ENCODE measurements around the gene SLC25A23. TPM values are rescaled to one million over a fixed set of nuclear protein-coding genes. Genes with fewer than 3 reads are reported as not detected.

Gene SLC25A23
- total and polyA plus RNA-seq, 2 experiments from 2014 or later, result 56.6 to 59.0 TPM

- Histone ChIP-seq H4K20me1 (ENCODE audit: insufficient read depth, poor library complexity, severe bottlenecking) (no peaks in the 10 kb centered on the region), H3K9me2 (replicated peaks; ENCODE audit: insufficient read depth) (no peaks in the 10 kb centered on the region), H3K36me3 (replicated peaks; ENCODE audit: insufficient read depth, low read depth) (no peaks in the 10 kb centered on the region), H2AFZ (no peak overlapping the region), H3K4me1 (ENCODE audit: insufficient read depth) (no peaks in the 10 kb centered on the region), H3K27me3 (no peaks in the 10 kb centered on the region), H3K79me2 (no peaks in the 10 kb centered on the region), H3K4me3 (no peak overlapping the region), H3K27ac (no peak overlapping the region), H3K4me2 (no peak overlapping the region), H3K9me3 (ENCODE audit: low read depth) (no peaks in the 10 kb centered on the region)
- 97% methylated on average over 6 of the region's 7 CpGs for WGBS (ENCODE audit: low lambda C conversion rate, missing lambda C conversion rate)
- no peak for DNase-seq (ENCODE audit: low spot score)
- TF ChIP-seq EZH2phosphoT487 (IDR thresholded peaks at IDR 0.05; ENCODE audit: low read depth, severe bottlenecking, unreplicated experiment) (no peak), EZH2 (IDR thresholded peaks at IDR 0.05; ENCODE audit: borderline replicate concordance) (no peak)
- TF ChIP-seq, protein P1, sequence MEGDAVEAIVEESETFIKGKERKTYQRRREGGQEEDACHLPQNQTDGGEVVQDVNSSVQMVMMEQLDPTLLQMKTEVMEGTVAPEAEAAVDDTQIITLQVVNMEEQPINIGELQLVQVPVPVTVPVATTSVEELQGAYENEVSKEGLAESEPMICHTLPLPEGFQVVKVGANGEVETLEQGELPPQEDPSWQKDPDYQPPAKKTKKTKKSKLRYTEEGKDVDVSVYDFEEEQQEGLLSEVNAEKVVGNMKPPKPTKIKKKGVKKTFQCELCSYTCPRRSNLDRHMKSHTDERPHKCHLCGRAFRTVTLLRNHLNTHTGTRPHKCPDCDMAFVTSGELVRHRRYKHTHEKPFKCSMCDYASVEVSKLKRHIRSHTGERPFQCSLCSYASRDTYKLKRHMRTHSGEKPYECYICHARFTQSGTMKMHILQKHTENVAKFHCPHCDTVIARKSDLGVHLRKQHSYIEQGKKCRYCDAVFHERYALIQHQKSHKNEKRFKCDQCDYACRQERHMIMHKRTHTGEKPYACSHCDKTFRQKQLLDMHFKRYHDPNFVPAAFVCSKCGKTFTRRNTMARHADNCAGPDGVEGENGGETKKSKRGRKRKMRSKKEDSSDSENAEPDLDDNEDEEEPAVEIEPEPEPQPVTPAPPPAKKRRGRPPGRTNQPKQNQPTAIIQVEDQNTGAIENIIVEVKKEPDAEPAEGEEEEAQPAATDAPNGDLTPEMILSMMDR (IDR thresholded peaks at IDR 0.05; ENCODE audit: poor library complexity), result no peak
Measured at GRCh38 chr19:6484831-6485230, 25.2 kb upstream of the SLC25A23 start.

DNA sequence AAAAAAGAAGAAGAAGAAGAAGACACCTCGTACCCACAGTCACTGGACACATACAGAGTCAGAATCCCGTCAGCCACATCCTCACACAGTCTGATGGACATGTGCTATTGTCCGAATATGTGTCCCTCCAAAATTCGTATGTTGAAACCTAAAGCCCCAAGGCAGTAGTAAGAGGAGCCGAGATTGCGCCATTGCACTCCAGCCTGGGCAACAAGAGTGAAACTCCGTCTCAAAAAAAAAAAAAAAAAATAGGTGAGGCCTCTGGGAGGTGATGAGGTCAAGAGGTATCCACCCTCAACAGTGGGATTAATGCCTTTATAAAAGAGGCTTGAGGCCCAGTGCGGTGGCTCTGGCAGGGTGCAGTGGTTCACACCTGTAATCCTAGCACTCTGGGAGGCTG is 24.6 kb upstream of the SLC25A23 start:
- Histone ChIP-seq H3K27me3 (no peaks in the 10 kb centered on the region), H2AFZ (no peak overlapping the region), H3K4me1 (ENCODE audit: insufficient read depth) (no peaks in the 10 kb centered on the region), H3K9me3 (ENCODE audit: low read depth) (no peaks in the 10 kb centered on the region), H3K9me2 (replicated peaks; ENCODE audit: insufficient read depth) (no peaks in the 10 kb centered on the region), H3K4me3 (no peak overlapping the region), H4K20me1 (ENCODE audit: insufficient read depth, poor library complexity, severe bottlenecking) (no peaks in the 10 kb centered on the region), H3K79me2 (no peaks in the 10 kb centered on the region), H3K4me2 (no peak overlapping the region), H3K36me3 (replicated peaks; ENCODE audit: insufficient read depth, low read depth) (no peaks in the 10 kb centered on the region), H3K27ac (no peak overlapping the region)
- 88% methylated on average over 8 of the region's 8 CpGs for WGBS (ENCODE audit: low lambda C conversion rate, missing lambda C conversion rate)
- TF ChIP-seq EZH2 (IDR thresholded peaks at IDR 0.05; ENCODE audit: borderline replicate concordance), result no peak
- no peak for TF ChIP-seq EZH2phosphoT487 (IDR thresholded peaks at IDR 0.05; ENCODE audit: low read depth, severe bottlenecking, unreplicated experiment)
- TF ChIP-seq, protein P1 (IDR thresholded peaks at IDR 0.05; ENCODE audit: poor library complexity), result no peak
- DNase-seq (ENCODE audit: low spot score), result no peak

DNA sequence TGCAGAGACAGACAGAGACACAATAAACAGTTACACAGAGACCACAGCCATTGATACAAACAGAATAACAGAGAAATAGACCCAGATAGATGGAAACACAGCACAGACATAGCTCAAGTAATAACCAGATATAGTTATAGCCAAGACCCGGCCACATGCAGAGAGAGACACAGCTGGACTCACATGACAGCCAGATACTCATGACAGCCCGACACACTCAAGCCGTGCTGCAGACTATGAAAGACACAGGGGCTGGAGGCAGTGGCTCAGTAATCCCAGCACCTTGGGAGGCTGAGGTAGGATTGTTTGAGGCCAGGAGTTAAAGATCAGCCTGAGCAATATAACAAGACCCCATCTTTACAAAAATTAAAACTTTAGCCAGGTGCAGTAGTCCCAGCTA is 23.6 kb upstream of the SLC25A23 start:
- Histone ChIP-seq H3K27ac (no peak overlapping the region), H3K4me3 (no peak overlapping the region), H3K9me3 (ENCODE audit: low read depth) (no peaks in the 10 kb centered on the region), H2AFZ (no peak overlapping the region), H3K4me2 (no peak overlapping the region), H3K79me2 (no peaks in the 10 kb centered on the region), H3K36me3 (replicated peaks; ENCODE audit: insufficient read depth, low read depth) (no peaks in the 10 kb centered on the region), H3K9me2 (replicated peaks; ENCODE audit: insufficient read depth) (no peaks in the 10 kb centered on the region), H3K4me1 (ENCODE audit: insufficient read depth) (no peaks in the 10 kb centered on the region), H3K27me3 (no peaks in the 10 kb centered on the region), H4K20me1 (ENCODE audit: insufficient read depth, poor library complexity, severe bottlenecking) (no peaks in the 10 kb centered on the region)
- no peak for TF ChIP-seq EZH2 (IDR thresholded peaks at IDR 0.05; ENCODE audit: borderline replicate concordance)
- TF ChIP-seq EZH2phosphoT487 (IDR thresholded peaks at IDR 0.05; ENCODE audit: low read depth, severe bottlenecking, unreplicated experiment), result no peak
- TF ChIP-seq, protein P1 (IDR thresholded peaks at IDR 0.05; ENCODE audit: poor library complexity), result no peak
- no peak for DNase-seq (ENCODE audit: low spot score)
- 70% methylated on average over 3 of the region's 3 CpGs for WGBS (ENCODE audit: low lambda C conversion rate, missing lambda C conversion rate)

DNA sequence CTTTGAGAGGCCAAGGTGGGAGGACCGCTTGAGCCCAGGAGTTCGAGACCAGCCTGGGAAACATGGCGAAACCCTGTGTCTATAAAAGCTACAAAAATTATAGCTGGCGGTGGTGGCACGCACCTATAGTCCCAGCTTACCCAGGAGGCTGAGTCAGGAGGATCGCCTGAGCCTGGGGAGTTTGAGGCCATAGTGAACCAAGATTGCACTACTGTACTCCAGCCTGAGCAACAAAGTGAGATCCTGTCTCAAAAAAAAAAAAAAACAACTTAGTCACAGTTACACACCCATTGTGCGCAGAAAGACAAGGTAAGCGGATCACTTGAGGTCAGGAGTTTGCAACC is 22.7 kb upstream of the SLC25A23 start:
- Histone ChIP-seq H3K27ac (no peak overlapping the region), H3K4me3 (no peak overlapping the region), H2AFZ (no peak overlapping the region), H3K27me3 (no peaks in the 10 kb centered on the region), H3K4me2 (no peak overlapping the region), H3K36me3 (replicated peaks; ENCODE audit: insufficient read depth, low read depth) (no peaks in the 10 kb centered on the region), H3K9me2 (replicated peaks; ENCODE audit: insufficient read depth) (no peaks in the 10 kb centered on the region), H3K79me2 (no peaks in the 10 kb centered on the region), H4K20me1 (ENCODE audit: insufficient read depth, poor library complexity, severe bottlenecking) (no peaks in the 10 kb centered on the region), H3K4me1 (ENCODE audit: insufficient read depth) (no peaks in the 10 kb centered on the region), H3K9me3 (ENCODE audit: low read depth) (no peaks in the 10 kb centered on the region)
- 96% methylated on average over 8 of the region's 8 CpGs for WGBS (ENCODE audit: low lambda C conversion rate, missing lambda C conversion rate)
- DNase-seq (ENCODE audit: low spot score), result no peak
- TF ChIP-seq EZH2 (IDR thresholded peaks at IDR 0.05; ENCODE audit: borderline replicate concordance) (no peak), EZH2phosphoT487 (IDR thresholded peaks at IDR 0.05; ENCODE audit: low read depth, severe bottlenecking, unreplicated experiment) (no peak)
- TF ChIP-seq, protein P1 (IDR thresholded peaks at IDR 0.05; ENCODE audit: poor library complexity), result no peak
